HepG2 (cell line): Measurements from ENCODE around the gene DNAJB12. TPM values are rescaled to one million over a fixed set of nuclear protein-coding genes. Genes with fewer than 3 reads are reported as not detected.

Experiments
- BORCS8-MEF2B ChIP-seq: sonication (generic); formaldehyde crosslinking; IDR thresholded peaks from 2 replicates; pipeline ENCODE4 v1.8.0; 2022; ENCODE audit warnings: mild to moderate bottlenecking, missing genetic modification reagents
- CEBPG ChIP-seq: IDR thresholded peaks from 2 replicates; pipeline ENCODE4 v1.6.1; 2016
- CREB3 ChIP-seq: sonication (generic); formaldehyde crosslinking; IDR thresholded peaks from 2 replicates; pipeline ENCODE4 v1.5.0; 2020; ENCODE audit warnings: missing genetic modification reagents
- GABPA ChIP-seq, 2 experiments: IDR thresholded peaks; 2 replicates each; pipeline ENCODE4 v1.6.1; 2011 to 2016; ENCODE audit warnings: low read depth in 2 of 2, low read length in 1 of 2, missing biosample characterization in 1 of 2, missing genetic modification characterization in 1 of 2
- GTF3A ChIP-seq: sonication (generic); formaldehyde crosslinking; conservative IDR thresholded peaks from 2 replicates; pipeline ENCODE4 v1.4.0; 2020; ENCODE audit warnings: mild to moderate bottlenecking, missing genetic modification reagents
- HDAC6 ChIP-seq: fragments of 200-600 bp; sonication (generic); IDR thresholded peaks from 2 replicates; pipeline ENCODE4 v1.7.0; 2017; ENCODE audit warnings: mild to moderate bottlenecking, antibody characterized with exemption, low read length, low read depth
- KMT2B ChIP-seq: IDR thresholded peaks from 2 replicates; pipeline ENCODE4 v1.6.1; 2016; ENCODE audit warnings: missing genetic modification reagents, missing compliant biosample characterization
- MAX ChIP-seq: IDR thresholded peaks from 2 replicates; pipeline ENCODE4 v1.6.1; 2012; ENCODE audit warnings: inconsistent platforms
- RFX5 ChIP-seq: IDR thresholded peaks from 2 replicates; pipeline ENCODE4 v1.6.1; 2011; ENCODE audit warnings: low read depth, low read length, improper control_type of control experiment
- RNF2 ChIP-seq: fragments of 450-650 bp; conservative IDR thresholded peaks from 2 replicates; pipeline ENCODE4 v1.6.1; 2016; ENCODE audit warnings: low read depth
- SRY ChIP-seq: sonication (generic); formaldehyde crosslinking; IDR thresholded peaks from 2 replicates; pipeline ENCODE4 v1.8.0; 2022; ENCODE audit warnings: mild to moderate bottlenecking, missing genetic modification reagents
- TFDP2 ChIP-seq: sonication (generic); formaldehyde crosslinking; IDR thresholded peaks from 2 replicates; pipeline ENCODE4 v1.4.0; 2020; ENCODE audit warnings: missing genetic modification reagents
- ZBTB25 ChIP-seq: IDR thresholded peaks from 2 replicates; pipeline ENCODE4 v1.6.1; 2018; ENCODE audit warnings: missing genetic modification reagents
- ZIK1 ChIP-seq: sonication (generic); formaldehyde crosslinking; IDR thresholded peaks from 2 replicates; pipeline ENCODE4 v1.5.0; 2020; ENCODE audit warnings: mild to moderate bottlenecking, low read depth, missing genetic modification reagents, borderline replicate concordance
- ZNF234 ChIP-seq: sonication (generic); formaldehyde crosslinking; conservative IDR thresholded peaks from 2 replicates; pipeline ENCODE4 v1.5.1; 2020; ENCODE audit warnings: mild to moderate bottlenecking, missing genetic modification reagents
- ZNF343 ChIP-seq: sonication (generic); formaldehyde crosslinking; IDR thresholded peaks from 2 replicates; pipeline ENCODE4 v1.4.0; 2020; ENCODE audit warnings: mild to moderate bottlenecking, missing genetic modification reagents
- ZNF503 ChIP-seq: sonication (generic); formaldehyde crosslinking; IDR thresholded peaks from 2 replicates; pipeline ENCODE4 v1.4.0; 2020; ENCODE audit warnings: missing genetic modification reagents
- ZNF557 ChIP-seq: sonication (generic); formaldehyde crosslinking; IDR thresholded peaks from 2 replicates; pipeline ENCODE4 v1.4.0; 2020; ENCODE audit warnings: missing genetic modification reagents
- ZNF589 ChIP-seq: sonication (generic); formaldehyde crosslinking; conservative IDR thresholded peaks from 2 replicates; pipeline ENCODE4 v1.8.0; 2022; ENCODE audit warnings: mild to moderate bottlenecking, moderate library complexity, missing genetic modification reagents
- ZNF619 ChIP-seq: sonication (generic); formaldehyde crosslinking; IDR thresholded peaks from 2 replicates; pipeline ENCODE4 v1.4.0; 2020; ENCODE audit warnings: mild to moderate bottlenecking, missing genetic modification reagents
- ZSCAN30 ChIP-seq: sonication (generic); formaldehyde crosslinking; IDR thresholded peaks from 2 replicates; pipeline ENCODE4 v1.5.0; 2020; ENCODE audit warnings: mild to moderate bottlenecking, missing genetic modification reagents
- polyA plus RNA-seq, 8 experiments: library from polyadenylated mRNA; depleted of rRNA in 3 of 8; stranded (reverse) in 7 of 8; unstranded in 1 of 8; fragments of >200 nt; fragmentation: Illumina TruSeq in 4 of 8; extraction: Trizol in 4 of 8; gene quantifications; 2 replicates each; pipeline versions ENCODE4 v1.2.1 to v1.2.3, GENCODE V29; 2011 to 2016; ENCODE audit warnings: low read depth in 4 of 8, missing spikeins in 1 of 8, mixed read lengths in 1 of 8; ENCODE audit not compliant: insufficient read depth in 1 of 8
- total RNA-seq, 5 experiments: library from RNA; depleted of rRNA; stranded (reverse); fragments of >200 nt; fragmentation: Illumina TruSeq; extraction: Trizol; gene quantifications; 2 replicates each; pipeline ENCODE4 v1.2.3, GENCODE V29; 2016; ENCODE audit warnings: low read depth in 1 of 5

DNAJB12 gene
- total and polyA plus RNA-seq, 2 of the 13 experiments (the other 11 are each of a cell fraction or from before 2014, with no cell fraction given) = 10.8 to 18.2 TPM

- TF ChIP-seq GABPA (IDR thresholded peaks at IDR 0.05; ENCODE audit: low read depth, low read length) = peak; percentile 58
- peak; percentile 74 for TF ChIP-seq GABPA (CRISPR knock-in tag; IDR thresholded peaks at IDR 0.05; ENCODE audit: low read depth)
- no peak; the same call in 1 of the 2 replicates for TF ChIP-seq SRY
- TF ChIP-seq CREB3 (CRISPR knock-in tag) = peak; percentile 69; the same call in 1 of the 2 replicates
- TF ChIP-seq RNF2 = peak; percentile 57; the same call in 1 of the 2 replicates
- peak; percentile 69; the same call in 1 of the 2 replicates for TF ChIP-seq ZNF234 (CRISPR knock-in tag)
- 0 out of 2 replicates have a peak, but pooled peaks have one; percentile 27 for TF ChIP-seq ZIK1 (CRISPR knock-in tag)
- peak; percentile 81 for TF ChIP-seq ZNF503 (CRISPR knock-in tag)
- TF ChIP-seq ZNF619 (CRISPR knock-in tag) = peak; percentile 93
- TF ChIP-seq GTF3A (CRISPR knock-in tag) = no peak
- TF ChIP-seq ZSCAN30 (CRISPR knock-in tag) = no peak
- TF ChIP-seq ZNF557 (CRISPR knock-in tag) = 0 out of 2 replicates have a peak, but pooled peaks have one; percentile 47
- TF ChIP-seq BORCS8-MEF2B = peak; percentile 84; the same call in 1 of the 2 replicates
- 0 out of 2 replicates have a peak, but pooled peaks have one; percentile 78 for TF ChIP-seq ZNF589
- peak; percentile 91 for TF ChIP-seq KMT2B (CRISPR knock-in tag)
- TF ChIP-seq HDAC6 = no peak
- TF ChIP-seq ZBTB25 = peak; percentile 78
- peak; percentile 78 for TF ChIP-seq MAX
- peak; percentile 70; the same call in 1 of the 2 replicates for TF ChIP-seq ZNF343 (CRISPR knock-in tag)
- peak; percentile 34 for TF ChIP-seq RFX5
- peak; percentile 69 for TF ChIP-seq TFDP2 (CRISPR knock-in tag)
- peak; percentile 55; the same call in 1 of the 2 replicates for TF ChIP-seq CEBPG
Measured at GRCh38 chr10:72354356-72355213, at the start of gene DNAJB12 (continued).
